Erythroblast (primary cell): Measurements from ENCODE around the gene CDH24.

Experiments used
- GATA1 ChIP-seq: IDR thresholded peaks from 2 replicates; pipeline ENCODE4 v1.6.1; 2011; ENCODE audit warnings: low read depth, mild to moderate bottlenecking, control low read depth, low read length, moderate library complexity
- POLR2A ChIP-seq: IDR thresholded peaks from 2 replicates; pipeline ENCODE4 v1.6.1; 2011; ENCODE audit warnings: mild to moderate bottlenecking, low read length

DNA sequence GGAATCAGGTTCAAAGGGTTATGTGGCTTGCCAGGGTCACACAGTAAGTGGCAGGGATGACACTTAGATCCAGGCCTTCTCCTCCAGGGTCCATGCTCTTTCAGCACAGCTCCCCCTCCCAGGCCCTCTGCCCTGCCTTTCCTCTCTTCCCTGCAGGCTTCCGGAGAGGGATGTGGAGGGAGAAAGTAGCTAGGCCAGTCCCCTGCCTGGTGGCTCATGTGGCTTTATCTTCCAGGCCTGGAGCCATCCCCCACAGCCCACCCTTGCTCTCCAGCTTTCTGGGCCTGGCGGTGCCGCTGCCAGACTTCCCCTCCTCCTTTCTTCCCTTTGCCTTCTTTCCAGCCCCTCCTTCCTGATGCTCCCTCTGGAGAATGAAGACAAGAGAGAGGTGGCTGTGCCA, 13.6 kb downstream of the CDH24 start:
- TF ChIP-seq POLR2A = no peak
- no peak for TF ChIP-seq GATA1
